HL-60 (cell line): ENCODE results near the gene COX6A2.

Experiments used
- GABPA ChIP-seq: IDR thresholded peaks from 2 replicates; pipeline ENCODE4 v1.6.1; 2012; ENCODE audit warnings: low read depth
- POLR2AphosphoS5 ChIP-seq: IDR thresholded peaks from 2 replicates; pipeline ENCODE4 v1.6.1; 2012; ENCODE audit warnings: low read depth
- TF ChIP-seq, protein P1 (sequence below): IDR thresholded peaks from one replicate; pipeline ENCODE4 v1.5.1; 2011; ENCODE audit warnings: low read length, control low read depth, inconsistent platforms; ENCODE audit not compliant: insufficient read depth
- TF ChIP-seq, protein P2 (sequence below): IDR thresholded peaks from 2 replicates; pipeline ENCODE4 v1.6.1; 2012; ENCODE audit warnings: low read depth; ENCODE audit not compliant: insufficient replicate concordance

DNA sequence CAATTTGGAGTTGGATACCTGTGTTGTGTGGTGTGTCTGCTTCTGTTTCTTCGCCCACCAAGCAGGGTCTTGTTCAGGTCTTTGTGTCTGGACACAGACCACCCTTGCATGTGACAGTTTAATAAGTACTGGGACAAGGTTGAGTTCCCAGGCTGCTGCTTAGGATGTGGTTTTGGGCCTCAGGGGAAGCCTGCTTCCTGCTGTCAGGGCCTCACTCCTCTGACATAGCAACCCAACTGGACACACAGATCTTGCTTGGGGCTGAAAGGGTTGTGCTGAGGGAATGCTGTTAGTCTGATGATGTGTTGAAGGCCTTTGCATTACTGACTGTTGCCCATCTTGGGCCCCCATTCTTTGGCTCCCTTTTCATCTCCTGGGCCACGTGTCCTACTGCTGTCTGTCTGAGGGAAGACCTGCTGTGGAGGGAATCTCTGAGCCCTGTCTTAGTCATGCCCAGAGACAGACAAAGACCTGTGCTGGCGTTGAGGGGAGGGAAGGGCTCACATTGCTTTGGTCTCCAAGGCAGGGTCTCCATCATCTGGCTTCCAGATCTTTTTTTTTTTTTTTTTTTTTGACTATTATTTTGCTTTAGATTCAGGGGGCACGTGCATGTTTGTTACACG is 39.1 kb upstream of the COX6A2 start:
- TF ChIP-seq, protein P1, sequence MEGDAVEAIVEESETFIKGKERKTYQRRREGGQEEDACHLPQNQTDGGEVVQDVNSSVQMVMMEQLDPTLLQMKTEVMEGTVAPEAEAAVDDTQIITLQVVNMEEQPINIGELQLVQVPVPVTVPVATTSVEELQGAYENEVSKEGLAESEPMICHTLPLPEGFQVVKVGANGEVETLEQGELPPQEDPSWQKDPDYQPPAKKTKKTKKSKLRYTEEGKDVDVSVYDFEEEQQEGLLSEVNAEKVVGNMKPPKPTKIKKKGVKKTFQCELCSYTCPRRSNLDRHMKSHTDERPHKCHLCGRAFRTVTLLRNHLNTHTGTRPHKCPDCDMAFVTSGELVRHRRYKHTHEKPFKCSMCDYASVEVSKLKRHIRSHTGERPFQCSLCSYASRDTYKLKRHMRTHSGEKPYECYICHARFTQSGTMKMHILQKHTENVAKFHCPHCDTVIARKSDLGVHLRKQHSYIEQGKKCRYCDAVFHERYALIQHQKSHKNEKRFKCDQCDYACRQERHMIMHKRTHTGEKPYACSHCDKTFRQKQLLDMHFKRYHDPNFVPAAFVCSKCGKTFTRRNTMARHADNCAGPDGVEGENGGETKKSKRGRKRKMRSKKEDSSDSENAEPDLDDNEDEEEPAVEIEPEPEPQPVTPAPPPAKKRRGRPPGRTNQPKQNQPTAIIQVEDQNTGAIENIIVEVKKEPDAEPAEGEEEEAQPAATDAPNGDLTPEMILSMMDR: no peak
- TF ChIP-seq GABPA (no peak), POLR2AphosphoS5 (peak; percentile 52; the same call in 1 of the 2 replicates)
- TF ChIP-seq, protein P2, sequence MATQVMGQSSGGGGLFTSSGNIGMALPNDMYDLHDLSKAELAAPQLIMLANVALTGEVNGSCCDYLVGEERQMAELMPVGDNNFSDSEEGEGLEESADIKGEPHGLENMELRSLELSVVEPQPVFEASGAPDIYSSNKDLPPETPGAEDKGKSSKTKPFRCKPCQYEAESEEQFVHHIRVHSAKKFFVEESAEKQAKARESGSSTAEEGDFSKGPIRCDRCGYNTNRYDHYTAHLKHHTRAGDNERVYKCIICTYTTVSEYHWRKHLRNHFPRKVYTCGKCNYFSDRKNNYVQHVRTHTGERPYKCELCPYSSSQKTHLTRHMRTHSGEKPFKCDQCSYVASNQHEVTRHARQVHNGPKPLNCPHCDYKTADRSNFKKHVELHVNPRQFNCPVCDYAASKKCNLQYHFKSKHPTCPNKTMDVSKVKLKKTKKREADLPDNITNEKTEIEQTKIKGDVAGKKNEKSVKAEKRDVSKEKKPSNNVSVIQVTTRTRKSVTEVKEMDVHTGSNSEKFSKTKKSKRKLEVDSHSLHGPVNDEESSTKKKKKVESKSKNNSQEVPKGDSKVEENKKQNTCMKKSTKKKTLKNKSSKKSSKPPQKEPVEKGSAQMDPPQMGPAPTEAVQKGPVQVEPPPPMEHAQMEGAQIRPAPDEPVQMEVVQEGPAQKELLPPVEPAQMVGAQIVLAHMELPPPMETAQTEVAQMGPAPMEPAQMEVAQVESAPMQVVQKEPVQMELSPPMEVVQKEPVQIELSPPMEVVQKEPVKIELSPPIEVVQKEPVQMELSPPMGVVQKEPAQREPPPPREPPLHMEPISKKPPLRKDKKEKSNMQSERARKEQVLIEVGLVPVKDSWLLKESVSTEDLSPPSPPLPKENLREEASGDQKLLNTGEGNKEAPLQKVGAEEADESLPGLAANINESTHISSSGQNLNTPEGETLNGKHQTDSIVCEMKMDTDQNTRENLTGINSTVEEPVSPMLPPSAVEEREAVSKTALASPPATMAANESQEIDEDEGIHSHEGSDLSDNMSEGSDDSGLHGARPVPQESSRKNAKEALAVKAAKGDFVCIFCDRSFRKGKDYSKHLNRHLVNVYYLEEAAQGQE: no peak
